Measurements from ENCODE around the gene TMEM201. TPM values are rescaled to one million over a fixed set of nuclear protein-coding genes. Genes with fewer than 3 reads are reported as not detected.
A peak's percentile ranks its signal among the peaks of the same experiment; 100 is the strongest.
"Not testable (repeated sequence)": the region's sequence is repeated elsewhere in the genome, so short reads cannot be mapped to it uniquely, and the experiment has no call there.

The TMEM201 gene
- polyA plus RNA-seq, 1 of the 3 experiments (the other 2 are of a cell fraction): 8.2 TPM

DNA sequence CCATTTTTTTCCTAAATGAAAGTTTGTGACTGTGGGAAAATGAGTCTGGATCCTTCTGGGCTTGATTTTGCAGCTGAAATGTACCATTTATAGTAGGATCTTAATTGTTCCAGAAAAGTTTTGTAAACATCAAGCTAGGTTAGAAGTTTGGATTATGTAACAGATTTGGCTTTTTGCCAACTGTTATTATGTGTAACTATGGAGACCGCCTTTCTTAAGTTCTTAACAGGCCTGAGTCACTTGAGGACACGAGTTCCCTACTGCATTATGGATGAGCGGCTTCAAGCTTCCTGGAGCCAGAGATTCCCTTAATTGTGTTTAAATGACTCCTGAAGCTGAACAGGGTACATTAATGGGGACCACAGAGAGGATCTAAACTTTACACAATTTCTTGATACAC is 27.3 kb upstream of the TMEM201 start:
- H3K36me3 ChIP-seq (replicated peaks in 1 of 2; ENCODE audit: control insufficient read depth in 1 of 2, insufficient read depth in 2 of 2, low read length in 1 of 2): peaks cover 1 to 19% of the 10 kb centered on the region in 2 experiments
- DNase-seq: peak; percentile 30
- no peaks in the 10 kb centered on the region for H3K9me2 ChIP-seq
- peak overlapping the region; percentile 47 to 86 for H3K27ac ChIP-seq (ENCODE audit: low read depth in 2 of 2, low read length in 1 of 2)
- no peak overlapping the region for H2AFZ ChIP-seq (ENCODE audit: low read depth)
- peaks cover 8% of the 10 kb centered on the region; the same call in 1 of the 2 replicates for H3K79me2 ChIP-seq (ENCODE audit: insufficient read depth)
- POLR2A ChIA-PET: interaction anchor here (0.5 kb wide), 1 partner anchor 32 kb away, joined by 3 read pairs; no protein-coding TSS in a partner anchor
- CTCF ChIA-PET: no interaction called here
- H4K20me1 ChIP-seq (ENCODE audit: insufficient read depth): no peaks in the 10 kb centered on the region
- H3K4me2 ChIP-seq: no peak overlapping the region
- no peaks in the 10 kb centered on the region for H3K27me3 ChIP-seq (ENCODE audit: insufficient read depth)
- peak overlapping the region; percentile 28; the same call in 1 of the 2 replicates for H3K9ac ChIP-seq
- H3K9me3 ChIP-seq: no peaks in the 10 kb centered on the region
- peak; percentile 83 for TF ChIP-seq NFIC (IDR thresholded peaks at IDR 0.05; ENCODE audit: borderline replicate concordance)
- TF ChIP-seq RCOR1 (IDR thresholded peaks at IDR 0.05; ENCODE audit: low read length): no peak
- peaks cover 0 to 8% of the 10 kb centered on the region in 2 experiments; a peak in 2 of 4 replicates for H3K4me1 ChIP-seq (ENCODE audit: control insufficient read depth in 1 of 2, insufficient read depth in 2 of 2, low read depth in 1 of 2, low read length in 1 of 2)
- 22% methylated on average over 3 of the region's 3 CpGs for WGBS (ENCODE audit: low lambda C conversion rate)
- H3F3A ChIP-seq (replicated peaks; ENCODE audit: insufficient read depth): peaks cover 14% of the 10 kb centered on the region
- H3K4me3 ChIP-seq (ENCODE audit: low read depth in 2 of 2, low read length in 1 of 2): no peak overlapping the region

DNA sequence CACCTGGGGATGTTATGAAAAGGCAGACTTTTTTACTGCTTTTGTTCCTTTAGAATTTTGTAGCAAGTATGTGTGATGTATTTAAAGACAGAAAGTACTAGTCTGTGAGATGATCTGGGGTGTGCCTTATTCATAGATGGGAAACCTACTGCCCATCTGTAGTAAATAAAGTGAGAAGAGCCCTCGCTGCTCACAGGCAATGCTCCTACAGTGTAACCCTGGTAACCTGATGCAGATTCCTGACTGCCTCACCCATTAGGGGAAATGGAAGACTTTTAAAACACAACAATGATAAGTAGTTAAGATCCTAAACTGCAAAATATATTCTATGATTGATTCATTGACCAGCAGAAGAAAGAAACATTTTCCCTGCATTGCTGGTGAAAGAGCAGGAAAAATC is 19.4 kb upstream of the TMEM201 start:
- Histone ChIP-seq H3K79me2 (ENCODE audit: insufficient read depth) (no peaks in the 10 kb centered on the region), H3K4me2 (no peak overlapping the region), H4K20me1 (ENCODE audit: insufficient read depth) (no peaks in the 10 kb centered on the region), H3K9me3 (no peaks in the 10 kb centered on the region), H3K27me3 (ENCODE audit: insufficient read depth) (no peaks in the 10 kb centered on the region), H3K4me1 (ENCODE audit: control insufficient read depth in 1 of 2, insufficient read depth in 2 of 2, low read depth in 1 of 2, low read length in 1 of 2) (no peaks in the 10 kb centered on the region), H3K9ac (no peak overlapping the region), H3K27ac (ENCODE audit: low read depth in 2 of 2, low read length in 1 of 2) (no peak overlapping the region), H3K9me2 (no peaks in the 10 kb centered on the region), H3F3A (replicated peaks; ENCODE audit: insufficient read depth) (no peaks in the 10 kb centered on the region), H3K4me3 (ENCODE audit: low read depth in 2 of 2, low read length in 1 of 2) (no peak overlapping the region), H2AFZ (ENCODE audit: low read depth) (no peak overlapping the region), H3K36me3 (replicated peaks in 1 of 2; ENCODE audit: control insufficient read depth in 1 of 2, insufficient read depth in 2 of 2, low read length in 1 of 2) (peaks cover 7 to 10% of the 10 kb centered on the region in 2 experiments)
- 67% methylated on average over 1 of the region's 1 CpG for WGBS (ENCODE audit: low lambda C conversion rate)
- TF ChIP-seq, protein P1, sequence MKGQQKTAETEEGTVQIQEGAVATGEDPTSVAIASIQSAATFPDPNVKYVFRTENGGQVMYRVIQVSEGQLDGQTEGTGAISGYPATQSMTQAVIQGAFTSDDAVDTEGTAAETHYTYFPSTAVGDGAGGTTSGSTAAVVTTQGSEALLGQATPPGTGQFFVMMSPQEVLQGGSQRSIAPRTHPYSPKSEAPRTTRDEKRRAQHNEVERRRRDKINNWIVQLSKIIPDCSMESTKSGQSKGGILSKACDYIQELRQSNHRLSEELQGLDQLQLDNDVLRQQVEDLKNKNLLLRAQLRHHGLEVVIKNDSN (IDR thresholded peaks at IDR 0.05; ENCODE audit: borderline replicate concordance, low read depth): no peak
- TF ChIP-seq NFIC (IDR thresholded peaks at IDR 0.05; ENCODE audit: borderline replicate concordance) (no peak), RFX5 (IDR thresholded peaks at IDR 0.05; ENCODE audit: low read length) (no peak), MAX (IDR thresholded peaks at IDR 0.05; ENCODE audit: low read depth) (no peak)
- ChIA-PET POLR2A (interaction anchor here (1.9 kb wide), 1 partner anchor 30 kb away, joined by 4 read pairs; the partner anchor contains the start of gene SLC25A33), CTCF (interaction anchor here (0.8 to 1.4 kb wide), 3 partner anchors 12 to 74 kb away, joined by 3 to 5 read pairs (median 4); no protein-coding TSS in a partner anchor)
- DNase-seq: no peak

DNA sequence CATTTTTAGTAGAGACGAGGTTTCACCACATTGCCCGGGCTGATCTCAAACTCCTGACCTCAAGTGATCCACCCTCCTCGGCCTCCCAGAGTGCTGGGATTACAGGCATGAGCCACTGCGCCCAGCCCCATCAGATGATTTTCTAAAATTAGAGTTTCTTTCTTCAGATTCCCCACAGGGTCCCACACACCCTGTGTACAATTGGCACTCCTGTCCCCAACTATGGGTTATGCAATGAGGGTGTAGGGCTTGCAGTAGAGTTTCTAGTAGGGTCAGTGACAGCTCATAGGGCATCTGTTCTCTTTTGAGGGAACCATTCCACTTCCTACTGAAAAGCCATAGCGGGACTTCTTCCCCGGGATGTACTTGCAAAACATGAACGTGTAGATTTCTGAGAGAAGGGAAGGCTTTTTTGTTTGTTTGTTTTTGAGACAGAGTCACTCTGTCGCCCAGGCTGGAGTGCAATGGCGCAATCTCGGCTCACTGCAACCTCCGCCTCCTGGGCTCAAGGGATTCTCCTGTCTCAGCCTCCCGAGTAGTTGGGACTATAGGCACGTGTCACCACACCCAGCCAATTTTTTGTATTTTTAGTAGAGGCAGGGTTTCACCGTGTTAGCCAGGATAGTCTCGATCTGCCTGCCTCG is 17.7 kb upstream of the TMEM201 start:
- H4K20me1 ChIP-seq (ENCODE audit: insufficient read depth); H3K27ac ChIP-seq (ENCODE audit: low read depth in 2 of 2, low read length in 1 of 2); H2AFZ ChIP-seq (ENCODE audit: low read depth); H3F3A ChIP-seq (replicated peaks; ENCODE audit: insufficient read depth); H3K4me2 ChIP-seq; DNase-seq; H3K4me1 ChIP-seq (ENCODE audit: control insufficient read depth in 1 of 2, insufficient read depth in 2 of 2, low read depth in 1 of 2, low read length in 1 of 2); H3K9ac ChIP-seq; H3K27me3 ChIP-seq (ENCODE audit: insufficient read depth); POLR2A ChIA-PET; H3K9me2 ChIP-seq; H3K4me3 ChIP-seq (ENCODE audit: low read depth in 2 of 2, low read length in 1 of 2); H3K9me3 ChIP-seq; H3K79me2 ChIP-seq (ENCODE audit: insufficient read depth): not testable (repeated sequence)
- CTCF ChIA-PET: interaction anchor here (1.5 to 4.5 kb wide), 3 partner anchors 17 to 304 kb away, joined by 3 to 32 read pairs (median 6); no protein-coding TSS in a partner anchor
- peaks cover 9 to 13% of the 10 kb centered on the region in 2 experiments for H3K36me3 ChIP-seq (replicated peaks in 1 of 2; ENCODE audit: control insufficient read depth in 1 of 2, insufficient read depth in 2 of 2, low read length in 1 of 2)
- WGBS (ENCODE audit: low lambda C conversion rate): 95% methylated on average over 15 of the region's 16 CpGs

All from SK-N-SH (cell line).